Fibroblast of lung (primary cell): ENCODE data around the gene SHKBP1. TPM values are rescaled to one million over a fixed set of nuclear protein-coding genes. Genes with fewer than 3 reads are reported as not detected.
A peak's percentile ranks its signal among the peaks of the same experiment; 100 is the strongest.

ENCODE experiments used
- DNase-seq, 2 donors: peaks; one replicate each; pipeline versions ENCODE4 v3.0.0 to v3.0.0-alpha.2; 2010; ENCODE audit warnings: low read depth in 2 of 2
- H2AFZ ChIP-seq: 2 replicates; pipeline ENCODE4 v1.5.1; 2012; ENCODE audit warnings: low read length, control low read depth, inconsistent platforms
- H3K27ac ChIP-seq: 2 replicates; pipeline ENCODE4 v1.5.1; 2011; ENCODE audit warnings: low read length, control low read depth; ENCODE audit not compliant: insufficient read depth
- H3K27me3 ChIP-seq: 2 replicates; pipeline ENCODE4 v1.5.1; 2011; ENCODE audit warnings: mild to moderate bottlenecking, low read length; ENCODE audit not compliant: control insufficient read depth, insufficient read depth
- H3K36me3 ChIP-seq: 2 replicates; pipeline ENCODE4 v1.5.1; 2011; ENCODE audit warnings: low read length; ENCODE audit not compliant: control insufficient read depth, insufficient read depth
- H3K4me1 ChIP-seq: 2 replicates; pipeline ENCODE4 v1.5.1; 2011; ENCODE audit warnings: low read length; ENCODE audit not compliant: control insufficient read depth, insufficient read depth; ENCODE audit errors: extremely low read depth
- H3K4me2 ChIP-seq: 2 replicates; pipeline ENCODE4 v1.5.1; 2011; ENCODE audit warnings: low read length, control low read depth; ENCODE audit not compliant: insufficient read depth; ENCODE audit errors: extremely low read depth
- H3K4me3 ChIP-seq, 4 experiments: fragments of 200-600 bp in 1 of 4; sonication (generic) in 1 of 4; replicated peaks in 1 of 4; 2 replicates each; pipeline ENCODE4 v1.5.1; 2011 to 2016; ENCODE audit warnings: low read length in 4 of 4, low read depth in 3 of 4, mild to moderate bottlenecking in 3 of 4, control low read depth in 2 of 4, inconsistent platforms in 1 of 4, mixed read lengths in 1 of 4; ENCODE audit not compliant: insufficient read depth in 1 of 4; ENCODE audit errors: control extremely low read depth in 1 of 4
- H3K79me2 ChIP-seq: 2 replicates; pipeline ENCODE4 v1.5.1; 2012; ENCODE audit warnings: mild to moderate bottlenecking, low read length, inconsistent platforms; ENCODE audit not compliant: control insufficient read depth, insufficient read depth
- H3K9ac ChIP-seq: 2 replicates; pipeline ENCODE4 v1.5.1; 2011; ENCODE audit warnings: mild to moderate bottlenecking, low read length, control low read depth; ENCODE audit not compliant: insufficient read depth
- H3K9me3 ChIP-seq: 2 replicates; pipeline ENCODE4 v1.5.1; 2012; ENCODE audit warnings: low read depth, low read length; ENCODE audit not compliant: control insufficient read depth, insufficient read depth
- H4K20me1 ChIP-seq: 2 replicates; pipeline ENCODE4 v1.5.1; 2011; ENCODE audit warnings: low read length; ENCODE audit not compliant: control insufficient read depth, insufficient read depth; ENCODE audit errors: extremely low read depth
- CTCF ChIP-seq, 2 donors: IDR thresholded peaks in 1 of 2; conservative IDR thresholded peaks in 1 of 2; 1 replicate in 1 of 2; 2 replicates in 1 of 2; pipeline ENCODE4 v1.5.1; 2011 to 2012; ENCODE audit warnings: low read length in 2 of 2, control low read depth in 1 of 2, inconsistent platforms in 1 of 2, low read depth in 1 of 2, mild to moderate bottlenecking in 1 of 2
- EZH2 ChIP-seq: IDR thresholded peaks from 2 replicates; pipeline ENCODE4 v1.5.1; 2012; ENCODE audit warnings: low read length, control low read depth, mild to moderate bottlenecking; ENCODE audit errors: missing control alignments
- polyA plus RNA-seq, 2 donors: library from polyadenylated mRNA; depleted of rRNA in 1 of 2; stranded (reverse) in 1 of 2; unstranded in 1 of 2; fragments of >200 nt; gene quantifications; 2 replicates each; pipeline ENCODE4 v1.2.1, GENCODE V29; 2011 to 2012; ENCODE audit warnings: missing spikeins in 1 of 2
- total RNA-seq: library from RNA; depleted of rRNA; stranded (reverse); fragments of >200 nt; gene quantifications from 2 replicates; pipeline ENCODE4 v1.2.1, GENCODE V29; 2014

The SHKBP1 gene
- total and polyA plus RNA-seq, 2 donors (not counting 1 experiment from before 2014, with no cell fraction given), result 35.6 to 43.4 TPM

GRCh38 chr19:40640744-40641143, 64.1 kb downstream of the SHKBP1 start:
- TF ChIP-seq CTCF (conservative IDR thresholded peaks at IDR 0.05 in 1 of 2, IDR thresholded peaks at IDR 0.05 in 1 of 2; ENCODE audit: low read depth in 1 of 2, low read length in 2 of 2) (no peak), EZH2 (no peak)
- Histone ChIP-seq H4K20me1 (no peaks in the 10 kb centered on the region), H3K9me3 (no peaks in the 10 kb centered on the region), H3K79me2 (no peaks in the 10 kb centered on the region), H2AFZ (peak overlapping the region; percentile 49), H3K4me1 (peaks cover 18% of the 10 kb centered on the region), H3K4me3 (no peak overlapping the region), H3K27ac (no peak overlapping the region), H3K9ac (no peak overlapping the region), H3K36me3 (no peaks in the 10 kb centered on the region), H3K27me3 (peaks cover 3% of the 10 kb centered on the region), H3K4me2 (peak overlapping the region; percentile 44)
- peak in 1 of 2 donors; percentile 48 for DNase-seq

Other genes starting within 250 kb of the SHKBP1 start
- 4.4 and 5.1 TPM in 2 replicates for gene C19orf47, start 228.5 kb upstream of the SHKBP1 start, total RNA-seq
- gene C19orf47, start 228.5 kb upstream of the SHKBP1 start, polyA plus RNA-seq, result 9.1 and 10.8 TPM in 2 replicates
- gene PLD3, start 228.2 kb upstream of the SHKBP1 start, total RNA-seq, result 173 and 230 TPM in 2 replicates
- gene PLD3, start 228.2 kb upstream of the SHKBP1 start, polyA plus RNA-seq, result 158 and 208 TPM in 2 replicates
- 0.17 and 0.26 TPM in 2 replicates for gene HIPK4, start 186.7 kb upstream of the SHKBP1 start, total RNA-seq
- 0.05 and 0.07 TPM in 2 replicates for gene HIPK4, start 186.7 kb upstream of the SHKBP1 start, polyA plus RNA-seq
- 3.1 and 3.6 TPM in 2 replicates for gene PRX, start 163.5 kb upstream of the SHKBP1 start, total RNA-seq
- gene PRX, start 163.5 kb upstream of the SHKBP1 start, polyA plus RNA-seq, result 0.84 and 0.91 TPM in 2 replicates
- gene SERTAD1, start 150.9 kb upstream of the SHKBP1 start, total RNA-seq, result 19.2 and 27.2 TPM in 2 replicates
- 7.2 and 12.7 TPM in 2 replicates for gene SERTAD1, start 150.9 kb upstream of the SHKBP1 start, polyA plus RNA-seq
- gene SERTAD3, start 132.5 kb upstream of the SHKBP1 start, total RNA-seq, result 22.3 and 23.6 TPM in 2 replicates
- gene SERTAD3, start 132.5 kb upstream of the SHKBP1 start, polyA plus RNA-seq, result 15.1 and 24.8 TPM in 2 replicates
- 105 and 145 TPM in 2 replicates for gene BLVRB, start 111.1 kb upstream of the SHKBP1 start, total RNA-seq
- gene BLVRB, start 111.1 kb upstream of the SHKBP1 start, polyA plus RNA-seq, result 40.0 and 50.8 TPM in 2 replicates
- 3.9 and 6.6 TPM in 2 replicates for gene SPTBN4, start 109.9 kb upstream of the SHKBP1 start, total RNA-seq
- 1.3 and 2.0 TPM in 2 replicates for gene SPTBN4, start 109.9 kb upstream of the SHKBP1 start, polyA plus RNA-seq
- gene LTBP4, start 24.5 kb downstream of the SHKBP1 start, total RNA-seq, result 46.4 and 60.9 TPM in 2 replicates
- 29.6 and 31.7 TPM in 2 replicates for gene LTBP4, start 24.5 kb downstream of the SHKBP1 start, polyA plus RNA-seq
- gene NUMBL, start 113.8 kb downstream of the SHKBP1 start, total RNA-seq, result 30.6 and 33.4 TPM in 2 replicates
- gene NUMBL, start 113.8 kb downstream of the SHKBP1 start, polyA plus RNA-seq, result 26.2 and 28.2 TPM in 2 replicates
- gene COQ8B, start 140.0 kb downstream of the SHKBP1 start, total RNA-seq, result 28.0 and 43.4 TPM in 2 replicates
- 13.7 and 16.7 TPM in 2 replicates for gene COQ8B, start 140.0 kb downstream of the SHKBP1 start, polyA plus RNA-seq
- gene ITPKC, start 140.2 kb downstream of the SHKBP1 start, total RNA-seq, result 19.5 and 23.1 TPM in 2 replicates
- gene ITPKC, start 140.2 kb downstream of the SHKBP1 start, polyA plus RNA-seq, result 6.5 TPM in 2 replicates
- 0.51 and 1.8 TPM in 2 replicates for gene ACTMAP, start 173.6 kb downstream of the SHKBP1 start, total RNA-seq
- gene ACTMAP, start 173.6 kb downstream of the SHKBP1 start, polyA plus RNA-seq, result 2.2 and 2.5 TPM in 2 replicates
- 22.1 and 41.9 TPM in 2 replicates for gene SNRPA, start 174.3 kb downstream of the SHKBP1 start, total RNA-seq
- 74.4 and 134 TPM in 2 replicates for gene SNRPA, start 174.3 kb downstream of the SHKBP1 start, polyA plus RNA-seq
- gene MIA, start 198.6 kb downstream of the SHKBP1 start, total RNA-seq, result 0.26 TPM in 1 of 2 replicates, not detected in the other
- gene MIA, start 198.6 kb downstream of the SHKBP1 start, polyA plus RNA-seq, result 0.99 TPM in 1 of 2 replicates, not detected in the other
- gene RAB4B, start 201.4 kb downstream of the SHKBP1 start, total RNA-seq, result 4.4 and 10.6 TPM in 2 replicates
- gene RAB4B, start 201.4 kb downstream of the SHKBP1 start, polyA plus RNA-seq, result 11.8 and 12.8 TPM in 2 replicates
- 83.2 and 106 TPM in 2 replicates for gene EGLN2, start 222.3 kb downstream of the SHKBP1 start, total RNA-seq
- gene EGLN2, start 222.3 kb downstream of the SHKBP1 start, polyA plus RNA-seq, result 27.3 and 33.9 TPM in 2 replicates